Measurements from ENCODE around the gene KIAA2012.
A peak's percentile ranks its signal among the peaks of the same experiment; 100 is the strongest.

Gene KIAA2012

DNA sequence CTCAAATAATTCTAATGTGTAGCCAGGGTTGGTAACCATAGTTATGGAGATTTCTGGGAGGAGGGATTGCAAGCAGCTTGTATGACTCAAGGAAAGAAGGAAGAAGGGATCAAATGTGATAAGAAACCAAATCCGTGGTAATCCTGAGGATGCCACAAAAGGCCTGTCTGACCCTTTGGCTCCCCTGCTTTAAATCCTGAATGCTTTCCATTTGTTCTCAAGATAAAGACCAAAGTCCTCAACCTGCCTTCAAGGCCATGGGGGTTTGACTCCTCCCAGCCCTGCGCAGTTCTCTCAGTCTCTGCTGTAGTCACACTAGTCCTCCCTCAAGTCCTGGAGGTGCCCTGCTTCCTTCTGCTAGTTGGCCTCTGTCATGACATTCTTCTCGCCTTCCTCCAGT is 91.4 kb downstream of the KIAA2012 start:
- DNase-seq (ENCODE audit: extremely low spot score), result no peak
- no peak for TF ChIP-seq CTCF (IDR thresholded peaks at IDR 0.05; ENCODE audit: control extremely low read depth, extremely low read depth, low read depth, missing control alignments)
- ChIA-PET CTCF (interaction anchor here (1.7 to 2.5 kb wide), 2 partner anchors 14 to 15 kb away, joined by 4 to 9 read pairs; no protein-coding TSS in a partner anchor), POLR2A (no interaction called here)

DNA sequence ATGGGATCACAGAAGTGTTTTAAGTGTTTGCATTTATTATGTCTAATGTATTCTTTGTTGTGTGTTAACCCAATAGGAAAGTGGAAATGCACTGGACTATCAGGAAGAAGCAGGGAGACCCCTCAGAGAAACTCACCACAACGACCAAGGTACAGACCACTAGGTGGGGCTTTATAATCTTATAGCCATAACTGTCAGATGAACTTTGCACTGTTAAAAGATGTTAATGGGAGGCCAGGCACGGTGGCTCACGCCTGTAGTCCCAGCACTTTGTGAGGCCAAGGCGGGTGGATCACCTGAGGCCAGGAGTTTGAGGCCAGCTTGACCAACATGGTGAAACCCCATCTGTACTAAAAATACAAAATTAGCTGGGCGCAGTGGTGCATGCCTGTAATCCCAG is 92.2 kb downstream of the KIAA2012 start:
- DNase-seq (ENCODE audit: extremely low spot score), result no peak
- ChIA-PET POLR2A (no interaction called here), CTCF (interaction anchor here (2.5 kb wide), 1 partner anchor 13 kb away, joined by 9 read pairs; no protein-coding TSS in a partner anchor)
- TF ChIP-seq CTCF (IDR thresholded peaks at IDR 0.05; ENCODE audit: control extremely low read depth, extremely low read depth, low read depth, missing control alignments), result no peak

GRCh38 chr2:202165945-202166344 is 92.9 kb downstream of the KIAA2012 start:
- TF ChIP-seq CTCF (IDR thresholded peaks at IDR 0.05; ENCODE audit: control extremely low read depth, extremely low read depth, low read depth, missing control alignments), result no peak
- DNase-seq (ENCODE audit: extremely low spot score), result no peak
- ChIA-PET CTCF (no interaction called here), POLR2A (no interaction called here)

DNA sequence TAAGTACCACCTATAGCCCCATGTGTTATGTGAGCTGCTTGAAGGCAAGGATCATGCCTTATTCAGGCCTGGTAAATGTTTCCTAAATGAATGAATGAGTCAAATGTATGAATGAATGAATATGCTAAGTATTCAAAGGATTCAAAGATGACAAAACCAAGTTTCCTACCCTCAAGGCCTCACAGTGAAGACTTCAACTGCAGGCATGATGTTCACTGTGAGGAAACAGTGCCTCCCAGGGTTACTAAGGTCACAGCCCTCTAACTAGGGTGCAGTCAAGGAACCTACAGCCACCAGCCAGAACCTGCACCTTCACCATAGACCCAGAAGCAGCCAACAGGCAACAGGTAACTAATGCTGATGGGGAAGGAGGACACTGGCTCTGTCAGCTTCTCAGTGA is 96.1 kb downstream of the KIAA2012 start:
- no peak for TF ChIP-seq CTCF (IDR thresholded peaks at IDR 0.05; ENCODE audit: control extremely low read depth, extremely low read depth, low read depth, missing control alignments)
- POLR2A ChIA-PET, result no interaction called here

GRCh38 chr2:202169832-202170424 is 96.9 kb downstream of the KIAA2012 start:
- ChIA-PET POLR2A (no interaction called here), CTCF (interaction anchor here (1.2 to 2.8 kb wide), 3 partner anchors 9 to 309 kb away, joined by 3 to 19 read pairs (median 7); no protein-coding TSS in a partner anchor)
- no peak for DNase-seq (ENCODE audit: extremely low spot score)
- no peak for TF ChIP-seq CTCF (IDR thresholded peaks at IDR 0.05; ENCODE audit: control extremely low read depth, extremely low read depth, low read depth, missing control alignments)

More for the DNA sequence above, 96.1 kb downstream of the KIAA2012 start:
- CTCF ChIA-PET, result interaction anchor here (1.2 to 2.8 kb wide), 3 partner anchors 9 to 308 kb away, joined by 3 to 19 read pairs (median 7); no protein-coding TSS in a partner anchor
- DNase-seq (ENCODE audit: extremely low spot score), result no peak

- peak; percentile 25 for DNase-seq (ENCODE audit: extremely low spot score)
- ChIA-PET POLR2A (no interaction called here), CTCF (interaction anchor here (0.6 to 3.1 kb wide), 6 partner anchors 7 to 896 kb away, joined by 3 to 19 read pairs (median 4); no protein-coding TSS in a partner anchor)
- TF ChIP-seq CTCF (IDR thresholded peaks at IDR 0.05; ENCODE audit: control extremely low read depth, extremely low read depth, low read depth, missing control alignments), result no peak
These were observed 98.3 kb downstream of the KIAA2012 start for GRCh38 chr2:202171241-202171825.
